Loucy (cell line): ENCODE measurements around the gene P2RY8.

Source experiments
- EZH2phosphoT487 ChIP-seq: fragments of 200-600 bp; IDR thresholded peaks from 2 replicates; pipeline ENCODE4 v1.6.1; 2018; ENCODE audit warnings: antibody characterized with exemption, mild to moderate bottlenecking, moderate library complexity, borderline replicate concordance
- TF ChIP-seq, protein P1 (sequence below): fragments of 200-600 bp; sonication (generic); conservative IDR thresholded peaks from 2 replicates; pipeline ENCODE4 v1.5.1; 2014; ENCODE audit warnings: mild to moderate bottlenecking, antibody characterized with exemption, low read length

DNA sequence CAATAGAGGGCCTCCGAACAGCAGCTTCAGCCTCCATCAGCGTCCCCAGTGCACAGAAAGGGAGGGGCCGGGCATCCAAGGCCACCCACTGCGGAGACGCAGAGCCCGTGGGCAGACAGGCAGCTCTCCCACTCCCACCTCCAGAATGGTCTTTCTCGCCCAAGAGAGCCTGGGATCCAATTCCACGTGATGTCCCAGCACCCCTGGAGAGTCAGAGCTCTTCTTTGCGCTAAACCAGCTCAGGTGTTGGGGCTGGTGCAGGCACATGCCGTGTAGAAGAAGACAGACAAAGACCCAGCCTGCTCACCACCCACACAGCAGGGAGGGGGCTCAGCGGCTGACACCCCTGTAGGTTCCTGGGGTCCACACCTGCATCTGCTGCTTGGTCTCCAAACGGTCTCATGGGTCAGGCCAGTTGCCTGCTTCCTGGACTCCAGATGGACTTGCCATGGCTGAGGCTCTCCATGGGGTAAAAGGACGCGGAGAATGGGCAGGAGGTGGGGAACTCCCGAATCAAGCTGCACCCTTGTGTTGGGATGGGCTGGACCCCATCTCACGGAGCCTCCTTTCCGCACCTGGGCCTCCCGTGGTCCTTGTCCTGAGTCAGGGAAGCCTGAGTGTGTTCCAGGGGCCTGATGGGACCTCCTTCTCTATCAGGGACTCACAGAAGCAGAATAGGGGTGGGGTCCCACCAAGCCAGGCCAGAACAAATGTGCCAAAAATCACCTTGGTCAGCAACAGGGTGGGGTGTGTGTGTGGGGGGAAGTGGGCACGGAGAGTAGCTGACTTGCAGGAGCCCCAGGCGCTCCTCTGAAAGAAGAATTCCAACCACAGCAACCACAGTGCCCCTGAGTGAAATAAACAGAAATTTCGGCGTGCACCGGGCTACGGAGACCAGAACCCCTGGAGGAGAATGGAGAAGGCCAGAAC lies 72.7 kb downstream of the P2RY8 start:
- TF ChIP-seq, protein P1, sequence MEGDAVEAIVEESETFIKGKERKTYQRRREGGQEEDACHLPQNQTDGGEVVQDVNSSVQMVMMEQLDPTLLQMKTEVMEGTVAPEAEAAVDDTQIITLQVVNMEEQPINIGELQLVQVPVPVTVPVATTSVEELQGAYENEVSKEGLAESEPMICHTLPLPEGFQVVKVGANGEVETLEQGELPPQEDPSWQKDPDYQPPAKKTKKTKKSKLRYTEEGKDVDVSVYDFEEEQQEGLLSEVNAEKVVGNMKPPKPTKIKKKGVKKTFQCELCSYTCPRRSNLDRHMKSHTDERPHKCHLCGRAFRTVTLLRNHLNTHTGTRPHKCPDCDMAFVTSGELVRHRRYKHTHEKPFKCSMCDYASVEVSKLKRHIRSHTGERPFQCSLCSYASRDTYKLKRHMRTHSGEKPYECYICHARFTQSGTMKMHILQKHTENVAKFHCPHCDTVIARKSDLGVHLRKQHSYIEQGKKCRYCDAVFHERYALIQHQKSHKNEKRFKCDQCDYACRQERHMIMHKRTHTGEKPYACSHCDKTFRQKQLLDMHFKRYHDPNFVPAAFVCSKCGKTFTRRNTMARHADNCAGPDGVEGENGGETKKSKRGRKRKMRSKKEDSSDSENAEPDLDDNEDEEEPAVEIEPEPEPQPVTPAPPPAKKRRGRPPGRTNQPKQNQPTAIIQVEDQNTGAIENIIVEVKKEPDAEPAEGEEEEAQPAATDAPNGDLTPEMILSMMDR: no peak
- no peak for TF ChIP-seq EZH2phosphoT487
